CD4-positive, alpha-beta memory T cell (primary cell): ENCODE data around the gene ADCY3. TPM values are rescaled to one million over a fixed set of nuclear protein-coding genes. Genes with fewer than 3 reads are reported as not detected.

Source experiments
- CTCF ChIA-PET: fragments of 350-600 bp; sonication (Branson Sonifier 250); formaldehyde crosslinking; loops from one replicate; lab custom pipeline; 2021; ENCODE audit warnings: inconsistent platforms; ENCODE audit not compliant: partially characterized antibody; lab: Charles Lee
- POLR2A ChIA-PET: fragments of 350-600 bp; sonication (Branson Sonifier 250); formaldehyde crosslinking; loops from one replicate; lab custom pipeline; 2021; ENCODE audit not compliant: partially characterized antibody; lab: Charles Lee
- DNase-seq, 5 donors: peaks; one replicate each; pipeline versions ENCODE4 v3.0.0 to v3.0.0-alpha.2; 2020 to 2022; ENCODE audit warnings: mixed read lengths in 1 of 5
- H3K27ac ChIP-seq: one replicate; pipeline ENCODE4 v1.7.0; 2013; ENCODE audit warnings: low read depth, low read length
- H3K27me3 ChIP-seq: 2 replicates; pipeline ENCODE4 v1.7.0; 2013; ENCODE audit warnings: mild to moderate bottlenecking, low read length, moderate library complexity; ENCODE audit not compliant: insufficient read depth
- H3K36me3 ChIP-seq: 2 replicates; pipeline ENCODE4 v1.7.0; 2013; ENCODE audit warnings: mild to moderate bottlenecking, low read length, moderate library complexity; ENCODE audit not compliant: insufficient read depth
- H3K4me1 ChIP-seq: 2 replicates; pipeline ENCODE4 v1.7.0; 2013; ENCODE audit warnings: mild to moderate bottlenecking, low read length, moderate library complexity; ENCODE audit not compliant: insufficient read depth
- H3K4me3 ChIP-seq, 2 donors: one replicate each; pipeline ENCODE4 v1.7.0; 2013; ENCODE audit warnings: low read length in 2 of 2, mild to moderate bottlenecking in 1 of 2
- H3K9me3 ChIP-seq, 2 donors: one replicate each; pipeline ENCODE4 v1.7.0; 2013; ENCODE audit warnings: low read length in 2 of 2, control low read depth in 1 of 2; ENCODE audit not compliant: control insufficient read depth in 1 of 2
- H3K27ac Mint-ChIP-seq, 7 donors: one replicate each; pipeline ENCODE4 v1.8.0; 2020 to 2021; ENCODE audit warnings: mixed read lengths in 7 of 7, mild to moderate bottlenecking in 6 of 7, inconsistent platforms in 3 of 7, moderate library complexity in 3 of 7
- H3K27me3 Mint-ChIP-seq, 2 donors: one replicate each; pipeline ENCODE4 v1.8.0; 2020 to 2021; ENCODE audit warnings: mixed read lengths in 2 of 2
- H3K36me3 Mint-ChIP-seq, 2 donors: one replicate each; pipeline ENCODE4 v1.8.0; 2020 to 2021; ENCODE audit warnings: mixed read lengths in 2 of 2, inconsistent platforms in 1 of 2, mild to moderate bottlenecking in 1 of 2
- H3K4me1 Mint-ChIP-seq, 4 donors: one replicate each; pipeline ENCODE4 v1.8.0; 2020 to 2021; ENCODE audit warnings: mixed read lengths in 4 of 4, mild to moderate bottlenecking in 1 of 4
- H3K4me3 Mint-ChIP-seq, 8 donors: one replicate each; pipeline ENCODE4 v1.8.0; 2020 to 2021; ENCODE audit warnings: mixed read lengths in 8 of 8, mild to moderate bottlenecking in 7 of 8, moderate library complexity in 6 of 8, inconsistent platforms in 3 of 8
- H3K9me3 Mint-ChIP-seq, 8 donors: one replicate each; pipeline ENCODE4 v1.8.0; 2020 to 2021; ENCODE audit warnings: mixed read lengths in 8 of 8, mild to moderate bottlenecking in 5 of 8, inconsistent platforms in 3 of 8, moderate library complexity in 1 of 8
- intact Hi-C: fragments of 100-400 bp; cut with micrococcal nuclease; formaldehyde crosslinking; loops from one replicate; pipeline ENCODE4 v1.15.1; 2023
- polyA plus RNA-seq, 2 donors: library from polyadenylated mRNA; unstranded; fragments of 300-500 nt; fragmentation: Illumina TruSeq; gene quantifications; one replicate each; pipeline ENCODE4 v1.2.3, GENCODE V29; 2021
- total RNA-seq, 2 experiments: library from RNA; stranded (reverse); gene quantifications; one replicate each; pipeline ENCODE4 v1.2.3, GENCODE V29; 2021

Gene ADCY3
- total and polyA plus RNA-seq, 4 experiments from 2014 or later: 9.2 to 15.0 (median 14.8) TPM

GRCh38 chr2:24887307-24887874, 32.6 kb downstream of the ADCY3 start:
- Mint-ChIP-seq H3K36me3 (peaks cover 7 to 9% of the 10 kb centered on the region in 2 donors), H3K4me3 (no peak overlapping the region), H3K4me1 (peaks cover 3 to 11% (median 8%) of the 10 kb centered on the region in 4 donors), H3K27ac (no peak overlapping the region), H3K9me3 (peaks cover 0 to 6% (median 0%) of the 10 kb centered on the region in 8 donors), H3K27me3 (no peaks in the 10 kb centered on the region)
- Histone ChIP-seq H3K9me3 (no peaks in the 10 kb centered on the region), H3K4me3 (no peak overlapping the region), H3K27me3 (no peaks in the 10 kb centered on the region), H3K4me1 (no peaks in the 10 kb centered on the region), H3K36me3 (no peaks in the 10 kb centered on the region), H3K27ac (no peak overlapping the region)
- ChIA-PET CTCF (interaction anchor here (1.2 kb wide), 1 partner anchor 9 kb away, joined by 3 read pairs; no protein-coding TSS in a partner anchor), POLR2A (no interaction called here)
- intact Hi-C loops: no loop called here
- no peak for DNase-seq

GRCh38 chr2:24886691-24887304, 33.2 kb downstream of the ADCY3 start:
- intact Hi-C loops: no loop called here
- no peak overlapping the region for H3K27ac ChIP-seq
- no peaks in the 10 kb centered on the region for H3K36me3 ChIP-seq
- DNase-seq: no peak
- ChIA-PET CTCF (interaction anchor here (1.2 kb wide), 1 partner anchor 9 kb away, joined by 3 read pairs; no protein-coding TSS in a partner anchor), POLR2A (no interaction called here)
- Mint-ChIP-seq H3K36me3 (peaks cover 7 to 12% of the 10 kb centered on the region in 2 donors), H3K4me3 (no peak overlapping the region), H3K9me3 (peaks cover 0 to 1% (median 0%) of the 10 kb centered on the region in 8 donors), H3K27me3 (no peaks in the 10 kb centered on the region), H3K4me1 (peaks cover 8 to 14% (median 12%) of the 10 kb centered on the region in 4 donors), H3K27ac (peak overlapping the region in 1 of 7 donors; percentile 52)
- H3K4me3 ChIP-seq: no peak overlapping the region
- no peaks in the 10 kb centered on the region for H3K9me3 ChIP-seq
- no peaks in the 10 kb centered on the region for H3K4me1 ChIP-seq
- no peaks in the 10 kb centered on the region for H3K27me3 ChIP-seq

- no peaks in the 10 kb centered on the region for H3K4me1 ChIP-seq
- Mint-ChIP-seq H3K9me3 (peaks cover 0 to 1% (median 0%) of the 10 kb centered on the region in 8 donors), H3K27me3 (no peaks in the 10 kb centered on the region), H3K27ac (peak overlapping the region in 1 of 7 donors; percentile 52), H3K36me3 (peaks cover 7 to 13% of the 10 kb centered on the region in 2 donors), H3K4me1 (peaks cover 15 to 17% (median 16%) of the 10 kb centered on the region in 4 donors), H3K4me3 (no peak overlapping the region)
- no peaks in the 10 kb centered on the region for H3K9me3 ChIP-seq
- no peak for DNase-seq
- POLR2A ChIA-PET: no interaction called here
- no peak overlapping the region for H3K27ac ChIP-seq
- CTCF ChIA-PET: no interaction called here
- no peaks in the 10 kb centered on the region for H3K27me3 ChIP-seq
- no peaks in the 10 kb centered on the region for H3K36me3 ChIP-seq
- H3K4me3 ChIP-seq: no peak overlapping the region
- intact Hi-C loops: no loop called here
Observed at GRCh38 chr2:24886126-24886501, 33.9 kb downstream of the ADCY3 start.

GRCh38 chr2:24885221-24886125, 34.6 kb downstream of the ADCY3 start:
- H3K9me3 Mint-ChIP-seq: peaks cover 0 to 1% (median 0%) of the 10 kb centered on the region in 8 donors
- CTCF ChIA-PET: no interaction called here
- H3K27me3 ChIP-seq: no peaks in the 10 kb centered on the region
- no peak for DNase-seq
- H3K4me3 Mint-ChIP-seq: no peak overlapping the region
- H3K4me1 ChIP-seq: no peaks in the 10 kb centered on the region
- intact Hi-C loops: no loop called here
- no peak overlapping the region for H3K27ac ChIP-seq
- no peaks in the 10 kb centered on the region for H3K36me3 ChIP-seq
- peak overlapping the region in 2 of 7 donors; percentile 23 to 60 for H3K27ac Mint-ChIP-seq
- no peaks in the 10 kb centered on the region for H3K9me3 ChIP-seq
- H3K36me3 Mint-ChIP-seq: peaks cover 7 to 13% of the 10 kb centered on the region in 2 donors
- H3K4me1 Mint-ChIP-seq: peaks cover 19 to 21% (median 19%) of the 10 kb centered on the region in 4 donors
- POLR2A ChIA-PET: no interaction called here
- no peaks in the 10 kb centered on the region for H3K27me3 Mint-ChIP-seq
- H3K4me3 ChIP-seq: no peak overlapping the region

GRCh38 chr2:24883946-24884345, 36.1 kb downstream of the ADCY3 start:
- Histone ChIP-seq H3K36me3 (no peaks in the 10 kb centered on the region), H3K4me3 (no peak overlapping the region), H3K9me3 (no peaks in the 10 kb centered on the region), H3K27me3 (no peaks in the 10 kb centered on the region), H3K27ac (no peak overlapping the region), H3K4me1 (no peaks in the 10 kb centered on the region)
- peaks cover 19 to 23% (median 19%) of the 10 kb centered on the region in 4 donors for H3K4me1 Mint-ChIP-seq
- H3K27me3 Mint-ChIP-seq: no peaks in the 10 kb centered on the region
- intact Hi-C loops: no loop called here
- ChIA-PET CTCF (interaction anchor here (0.6 to 0.7 kb wide), 2 partner anchors 18 to 27 kb away, joined by 3 read pairs; no protein-coding TSS in a partner anchor), POLR2A (no interaction called here)
- H3K9me3 Mint-ChIP-seq: peaks cover 0 to 1% (median 0%) of the 10 kb centered on the region in 8 donors
- no peak overlapping the region for H3K4me3 Mint-ChIP-seq
- DNase-seq: no peak
- peak overlapping the region in 5 of 7 donors; percentile 3 to 57 (median 45) for H3K27ac Mint-ChIP-seq
- H3K36me3 Mint-ChIP-seq: peaks cover 7 to 13% of the 10 kb centered on the region in 2 donors

GRCh38 chr2:24881623-24882022, 38.4 kb downstream of the ADCY3 start:
- CTCF ChIA-PET: no interaction called here
- peaks cover 19 to 23% (median 21%) of the 10 kb centered on the region in 4 donors for H3K4me1 Mint-ChIP-seq
- H3K27me3 Mint-ChIP-seq: no peaks in the 10 kb centered on the region
- no peak for DNase-seq
- POLR2A ChIA-PET: no interaction called here
- no peaks in the 10 kb centered on the region for H3K27me3 ChIP-seq
- no peaks in the 10 kb centered on the region for H3K4me1 ChIP-seq
- H3K27ac ChIP-seq: no peak overlapping the region
- peak overlapping the region in 3 of 7 donors; percentile 49 to 63 (median 60) for H3K27ac Mint-ChIP-seq
- H3K36me3 Mint-ChIP-seq: peaks cover 0 to 4% of the 10 kb centered on the region in 2 donors
- H3K36me3 ChIP-seq: no peaks in the 10 kb centered on the region
- no peak overlapping the region for H3K4me3 ChIP-seq
- peaks cover 0 to 1% (median 0%) of the 10 kb centered on the region in 8 donors for H3K9me3 Mint-ChIP-seq
- H3K9me3 ChIP-seq: no peaks in the 10 kb centered on the region
- H3K4me3 Mint-ChIP-seq: no peak overlapping the region
- intact Hi-C loops: no loop called here

GRCh38 chr2:24881158-24881557, 38.9 kb downstream of the ADCY3 start:
- peak overlapping the region in 1 of 7 donors; percentile 53 for H3K27ac Mint-ChIP-seq
- Histone ChIP-seq H3K36me3 (no peaks in the 10 kb centered on the region), H3K27me3 (no peaks in the 10 kb centered on the region), H3K27ac (no peak overlapping the region), H3K4me1 (no peaks in the 10 kb centered on the region), H3K9me3 (no peaks in the 10 kb centered on the region), H3K4me3 (no peak overlapping the region)
- DNase-seq: no peak
- no peak overlapping the region for H3K4me3 Mint-ChIP-seq
- ChIA-PET CTCF (no interaction called here), POLR2A (no interaction called here)
- peaks cover 19 to 23% (median 21%) of the 10 kb centered on the region in 4 donors for H3K4me1 Mint-ChIP-seq
- peaks cover 0 to 4% of the 10 kb centered on the region in 2 donors for H3K36me3 Mint-ChIP-seq
- no peaks in the 10 kb centered on the region for H3K27me3 Mint-ChIP-seq
- peaks cover 0 to 1% (median 0%) of the 10 kb centered on the region in 8 donors for H3K9me3 Mint-ChIP-seq
- intact Hi-C loops: no loop called here
